ENCODE results near the gene CACHD1. TPM values are rescaled to one million over a fixed set of nuclear protein-coding genes. Genes with fewer than 3 reads are reported as not detected.
A peak's percentile ranks its signal among the peaks of the same experiment; 100 is the strongest.

The CACHD1 gene
- total RNA-seq, 2 experiments from 2014 or later, result 0.06 to 0.07 TPM

DNA sequence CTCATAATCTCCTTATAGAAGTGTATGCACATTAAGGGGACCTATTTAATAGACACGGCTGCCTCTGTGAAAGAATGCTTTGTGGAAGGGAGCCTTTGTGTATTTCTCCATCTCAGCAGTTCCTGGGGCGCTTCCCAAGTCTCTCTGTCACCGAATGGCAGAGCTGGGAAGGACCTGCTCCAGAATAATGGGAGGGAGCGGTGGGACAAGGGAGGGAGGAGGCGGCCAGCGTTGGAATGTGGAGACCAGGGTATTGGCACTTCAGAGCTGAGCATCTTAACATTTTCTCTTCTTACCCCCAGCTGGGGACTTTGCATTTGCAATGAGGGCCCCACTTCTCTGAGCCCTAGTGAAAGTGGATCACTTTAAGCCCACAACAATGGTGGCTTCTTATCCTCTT, 23.9 kb downstream of the CACHD1 start:
- CTCF ChIA-PET, result no interaction called here
- DNase-seq, result no peak
- H3K4me3 Mint-ChIP-seq, result no peak overlapping the region
- peaks cover 36% of the 10 kb centered on the region for H3K27me3 Mint-ChIP-seq
- no peaks in the 10 kb centered on the region for H3K9me3 Mint-ChIP-seq (ENCODE audit: low read depth)
- ATAC-seq, result no peak
- peaks cover 2% of the 10 kb centered on the region for H3K4me1 Mint-ChIP-seq
- no peaks in the 10 kb centered on the region for H3K36me3 Mint-ChIP-seq
- H3K27ac Mint-ChIP-seq, result no peak overlapping the region

DNA sequence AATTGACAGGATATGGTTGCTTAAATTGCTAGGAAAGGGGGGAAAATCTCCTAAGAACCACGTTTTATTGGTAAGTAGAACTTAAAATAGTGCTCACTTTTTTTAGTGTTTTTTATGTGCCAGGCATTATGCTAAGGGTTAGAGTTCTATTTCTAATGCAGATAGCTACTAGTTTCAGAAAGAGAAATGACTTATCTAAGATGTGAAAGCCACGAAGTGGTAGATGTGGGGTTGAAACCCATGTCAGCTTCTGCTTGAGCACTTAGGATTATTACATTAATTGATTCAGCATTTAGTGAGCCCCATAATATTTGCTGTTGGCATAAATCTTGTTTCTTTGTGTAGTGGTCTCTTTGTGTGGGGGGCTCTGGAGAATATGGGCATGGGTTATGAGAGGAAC, 24.7 kb downstream of the CACHD1 start:
- H3K27me3 Mint-ChIP-seq, result peaks cover 33% of the 10 kb centered on the region
- CTCF ChIA-PET, result no interaction called here

DNA sequence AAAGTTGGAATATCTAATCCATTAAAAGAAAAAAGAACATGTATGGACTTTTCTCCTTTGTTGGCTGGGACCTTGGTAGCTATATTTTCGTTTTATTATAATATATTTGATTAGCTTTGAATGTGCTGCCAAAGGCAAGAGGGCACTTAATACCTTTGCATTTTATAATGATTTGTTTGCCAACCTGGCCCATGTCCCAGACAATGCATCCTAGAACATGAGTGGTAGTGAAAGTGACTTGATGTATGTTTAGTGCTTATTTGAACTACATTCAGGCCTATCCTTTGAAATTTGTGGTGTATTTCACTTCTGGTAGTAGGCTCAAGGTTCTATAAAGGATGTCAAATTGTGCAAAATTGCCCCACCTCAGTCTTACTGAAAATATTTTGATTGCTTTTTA, 25.9 kb downstream of the CACHD1 start:
- H3K27me3 Mint-ChIP-seq, result peaks cover 27% of the 10 kb centered on the region
- H3K36me3 Mint-ChIP-seq, result no peaks in the 10 kb centered on the region
- no peak overlapping the region for H3K4me3 Mint-ChIP-seq
- H3K27ac Mint-ChIP-seq, result no peak overlapping the region
- DNase-seq (no peak), ATAC-seq (no peak)
- H3K4me1 Mint-ChIP-seq, result peaks cover 2% of the 10 kb centered on the region
- CTCF ChIA-PET, result interaction anchor here (1.1 kb wide), 1 partner anchor 63 kb away, joined by 3 read pairs; no protein-coding TSS in a partner anchor
- H3K9me3 Mint-ChIP-seq (ENCODE audit: low read depth), result no peaks in the 10 kb centered on the region

More for the DNA sequence above, 24.7 kb downstream of the CACHD1 start:
- Mint-ChIP-seq H3K4me3 (no peak overlapping the region), H3K4me1 (peaks cover 2% of the 10 kb centered on the region), H3K27ac (no peak overlapping the region), H3K36me3 (no peaks in the 10 kb centered on the region), H3K9me3 (ENCODE audit: low read depth) (no peaks in the 10 kb centered on the region)
- no peak for DNase-seq
- no peak for ATAC-seq

DNA sequence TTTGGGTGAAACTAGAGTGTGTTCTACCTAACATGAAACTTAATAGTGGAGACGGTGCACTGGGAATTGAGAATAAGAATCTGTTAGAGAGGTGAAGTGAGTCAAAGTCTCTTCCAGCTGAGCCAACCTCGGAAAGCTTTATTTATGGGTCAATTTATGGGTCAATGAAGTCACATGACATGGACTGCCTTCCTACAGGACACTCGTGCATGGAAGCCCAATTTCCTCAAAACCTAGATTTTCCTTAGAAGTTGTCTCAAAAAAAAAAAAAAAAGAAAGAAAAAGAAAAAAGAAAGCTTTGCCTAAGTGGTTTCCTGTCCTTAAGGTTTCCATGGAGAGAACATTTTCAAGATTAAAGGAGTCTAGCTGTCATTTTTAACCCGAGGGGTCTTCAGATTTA, 26.7 kb downstream of the CACHD1 start:
- Mint-ChIP-seq H3K27ac (no peak overlapping the region), H3K4me3 (no peak overlapping the region), H3K9me3 (ENCODE audit: low read depth) (no peaks in the 10 kb centered on the region), H3K36me3 (no peaks in the 10 kb centered on the region), H3K27me3 (peaks cover 32% of the 10 kb centered on the region), H3K4me1 (peaks cover 2% of the 10 kb centered on the region)
- DNase-seq (no peak), ATAC-seq (no peak)
- CTCF ChIA-PET, result interaction anchor here (1.1 kb wide), 1 partner anchor 62 kb away, joined by 3 read pairs; no protein-coding TSS in a partner anchor

DNA sequence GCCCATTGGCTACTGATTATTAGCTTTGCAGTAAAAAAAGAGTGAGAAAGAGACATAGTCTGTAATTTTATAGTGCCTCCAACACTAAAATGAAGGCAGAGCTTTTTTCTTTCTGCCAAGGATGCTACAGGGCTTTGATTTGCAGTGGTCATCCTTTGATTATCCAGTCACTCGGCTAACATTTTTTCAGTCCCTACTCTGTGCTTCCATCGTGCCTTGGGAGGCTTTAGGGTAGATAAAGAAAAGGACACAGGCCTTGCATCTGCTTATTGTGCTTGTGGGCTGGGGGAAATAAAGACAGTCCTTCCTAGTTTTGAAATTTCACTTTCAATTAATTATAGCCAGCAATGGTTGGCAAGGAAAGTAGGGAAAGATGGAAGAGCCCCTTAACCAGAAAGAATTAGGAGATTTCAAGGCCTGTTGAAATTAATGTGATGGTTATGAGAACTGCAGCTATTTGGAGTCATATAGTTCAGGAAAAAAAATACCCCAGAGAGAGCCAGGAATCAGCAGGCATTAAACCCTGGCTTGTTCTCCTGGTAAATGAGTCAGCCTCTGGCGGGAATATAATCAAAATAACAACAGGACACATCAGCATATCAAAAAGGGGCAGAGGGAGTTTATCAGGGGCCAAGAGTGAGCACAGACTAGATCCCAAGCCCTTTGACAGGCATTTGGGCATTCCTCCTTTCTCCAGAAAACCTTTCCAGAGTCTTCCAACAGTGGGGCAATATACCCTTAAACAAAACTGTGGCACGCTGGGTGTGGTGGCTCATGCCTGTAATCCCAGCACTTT, 27.4 kb downstream of the CACHD1 start:
- CTCF ChIA-PET, result no interaction called here
- no peak for ATAC-seq
- Mint-ChIP-seq H3K4me1 (peaks cover 2% of the 10 kb centered on the region), H3K36me3 (no peaks in the 10 kb centered on the region), H3K9me3 (ENCODE audit: low read depth) (no peaks in the 10 kb centered on the region), H3K27me3 (peaks cover 39% of the 10 kb centered on the region), H3K27ac (no peak overlapping the region), H3K4me3 (no peak overlapping the region)
- DNase-seq, result no peak

DNA sequence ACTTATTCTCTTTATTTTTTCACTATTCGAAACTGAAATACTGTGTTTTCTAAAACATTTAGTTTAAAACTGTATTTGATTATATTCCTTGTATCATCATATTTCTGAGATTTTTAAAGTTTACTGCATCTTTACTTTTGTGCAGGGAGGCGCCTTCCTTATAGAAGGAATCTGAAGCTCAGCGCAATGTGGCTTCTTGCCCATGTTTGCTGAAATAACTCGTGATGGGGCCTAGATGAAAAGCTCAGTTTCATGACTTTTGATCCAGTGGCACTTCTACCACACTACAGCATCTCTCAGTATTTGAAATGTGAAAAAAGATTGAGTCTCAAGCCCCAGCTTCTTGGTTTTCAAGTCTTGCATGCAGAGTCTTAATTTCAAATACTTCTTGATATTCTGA, 28.4 kb downstream of the CACHD1 start:
- Mint-ChIP-seq H3K27ac (no peak overlapping the region), H3K9me3 (ENCODE audit: low read depth) (no peaks in the 10 kb centered on the region), H3K4me3 (no peak overlapping the region), H3K36me3 (no peaks in the 10 kb centered on the region), H3K27me3 (peaks cover 50% of the 10 kb centered on the region), H3K4me1 (peaks cover 2% of the 10 kb centered on the region)
- CTCF ChIA-PET, result no interaction called here
- DNase-seq, result no peak
- no peak for ATAC-seq

DNA sequence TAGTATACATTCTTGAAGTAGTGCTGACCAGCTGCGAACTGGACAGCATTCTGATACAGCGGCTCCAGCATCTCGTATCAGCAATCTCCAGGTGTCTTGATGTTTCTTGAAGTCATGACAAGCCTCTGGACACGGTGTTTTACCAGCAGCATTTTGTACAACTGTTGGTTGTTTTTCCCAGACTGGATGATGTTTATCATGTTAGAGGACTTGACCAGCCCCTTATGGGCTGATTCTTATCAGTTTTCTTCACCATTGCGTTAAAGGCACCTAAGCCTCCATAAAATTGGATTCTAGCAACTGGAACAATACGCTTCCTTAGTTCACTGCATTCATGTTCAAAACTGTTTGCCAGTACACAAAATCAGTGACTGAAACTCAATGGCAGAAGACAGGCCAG, 29.1 kb downstream of the CACHD1 start:
- Mint-ChIP-seq H3K27me3 (peaks cover 55% of the 10 kb centered on the region), H3K36me3 (no peaks in the 10 kb centered on the region), H3K4me3 (no peak overlapping the region), H3K27ac (no peak overlapping the region), H3K9me3 (ENCODE audit: low read depth) (no peaks in the 10 kb centered on the region), H3K4me1 (peaks cover 2% of the 10 kb centered on the region)
- DNase-seq (no peak), ATAC-seq (no peak)
- CTCF ChIA-PET, result no interaction called here

DNA sequence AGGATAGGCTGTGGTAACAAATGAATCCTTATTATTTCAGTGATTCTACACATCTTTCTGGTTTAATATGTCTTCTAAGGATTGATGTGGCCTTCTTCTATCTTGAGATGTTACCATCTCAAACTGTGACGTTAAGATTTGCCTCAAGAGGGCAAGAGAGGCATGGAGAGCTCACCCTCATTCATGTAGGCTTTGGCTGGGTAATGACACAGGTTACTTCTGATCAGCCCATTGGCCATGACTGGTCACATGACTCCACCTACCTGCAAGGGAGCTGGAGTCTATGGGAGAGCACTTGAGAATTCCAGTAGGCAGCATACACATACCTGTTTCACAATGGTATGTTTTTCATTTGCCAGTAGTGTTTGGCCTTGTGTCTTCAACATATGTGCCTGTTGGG, 30.0 kb downstream of the CACHD1 start:
- Mint-ChIP-seq H3K36me3 (no peaks in the 10 kb centered on the region), H3K9me3 (ENCODE audit: low read depth) (no peaks in the 10 kb centered on the region), H3K27me3 (peaks cover 56% of the 10 kb centered on the region), H3K27ac (no peak overlapping the region), H3K4me3 (no peak overlapping the region), H3K4me1 (peaks cover 1% of the 10 kb centered on the region)
- no peak for ATAC-seq
- CTCF ChIA-PET, result no interaction called here
- DNase-seq, result no peak

DNA sequence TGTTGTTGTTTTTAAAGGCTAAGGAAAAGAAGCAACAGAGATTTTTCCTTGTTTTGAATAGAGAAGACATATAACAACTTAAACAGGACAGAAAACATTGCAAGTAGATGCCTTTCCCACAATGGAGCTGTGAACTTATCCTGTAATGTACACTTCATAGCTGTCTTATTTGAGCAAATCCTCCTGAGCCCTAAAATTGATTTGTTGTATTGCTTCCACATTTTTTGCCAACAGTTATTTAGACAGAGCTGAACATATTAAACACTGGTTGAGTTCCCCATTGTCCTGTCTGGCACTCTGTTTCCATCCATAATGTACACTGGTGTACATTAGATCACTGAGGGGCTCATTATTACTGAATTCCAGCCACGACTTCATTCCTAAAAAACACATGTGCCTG, 32.2 kb downstream of the CACHD1 start:
- Mint-ChIP-seq H3K27ac (no peak overlapping the region), H3K4me3 (no peak overlapping the region), H3K27me3 (peaks cover 59% of the 10 kb centered on the region), H3K4me1 (peaks cover 4% of the 10 kb centered on the region), H3K9me3 (ENCODE audit: low read depth) (no peaks in the 10 kb centered on the region), H3K36me3 (no peaks in the 10 kb centered on the region)
- DNase-seq (no peak), ATAC-seq (no peak)
- CTCF ChIA-PET, result no interaction called here

DNA sequence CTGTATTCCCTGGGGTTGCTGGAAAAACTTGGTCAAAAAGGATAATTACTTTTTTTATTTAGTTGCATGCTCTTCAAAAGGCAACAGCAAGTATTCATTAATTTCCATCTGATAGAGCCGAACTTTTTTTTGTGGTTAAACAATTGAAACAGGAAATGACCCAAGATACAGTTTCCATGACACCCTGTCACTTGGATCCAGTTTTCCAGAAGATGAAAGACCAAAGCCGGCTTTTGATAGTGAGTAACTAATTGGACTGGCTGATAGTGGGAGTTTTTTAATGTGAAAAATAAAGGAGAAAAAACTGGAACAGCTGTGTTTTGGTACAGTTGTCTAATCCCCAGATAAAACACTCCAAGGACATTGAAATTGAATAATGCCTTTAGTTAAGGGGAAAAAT, 33.0 kb downstream of the CACHD1 start:
- ATAC-seq (no peak), DNase-seq (no peak)
- Mint-ChIP-seq H3K36me3 (no peaks in the 10 kb centered on the region), H3K4me1 (peaks cover 4% of the 10 kb centered on the region), H3K4me3 (no peak overlapping the region), H3K27ac (no peak overlapping the region), H3K27me3 (peaks cover 62% of the 10 kb centered on the region), H3K9me3 (ENCODE audit: low read depth) (no peaks in the 10 kb centered on the region)
- CTCF ChIA-PET, result no interaction called here

DNA sequence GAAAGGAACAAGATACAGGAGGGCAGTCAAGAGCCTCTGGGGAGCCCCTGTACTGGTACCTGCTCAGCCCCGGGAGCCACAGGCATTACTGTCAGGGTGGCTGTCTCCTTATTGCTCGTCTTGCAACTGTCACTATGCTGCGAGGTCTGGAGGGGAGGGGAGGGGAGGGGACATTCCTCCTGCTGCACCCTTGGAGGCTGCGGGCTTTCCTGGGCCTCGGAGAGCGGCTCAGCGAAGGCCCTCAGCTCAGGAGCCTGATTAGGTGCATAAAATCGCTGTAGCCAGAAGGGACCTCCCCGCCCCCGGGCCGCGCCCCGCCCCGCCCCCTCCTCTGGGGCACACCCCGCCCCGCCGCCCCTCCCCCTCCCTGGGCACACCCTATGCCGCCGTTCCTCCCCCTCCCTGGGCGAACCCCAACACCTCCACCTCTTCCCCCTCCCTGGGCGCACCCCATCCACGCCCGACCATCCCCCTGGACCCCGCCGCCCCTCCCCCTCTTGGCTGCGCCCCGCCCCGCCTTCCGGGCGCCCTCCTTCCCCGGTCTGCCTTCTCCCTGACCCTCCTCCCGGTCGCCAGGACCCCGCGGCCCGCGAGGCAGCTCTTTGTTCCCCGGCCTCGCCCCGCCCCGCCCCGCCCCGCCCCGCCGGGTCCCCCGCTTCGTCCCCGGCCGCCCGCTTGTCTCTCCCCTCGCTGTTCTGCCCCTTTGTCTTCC, 35.5 kb downstream of the CACHD1 start:
- Mint-ChIP-seq H3K27ac (peak overlapping the region; percentile 56), H3K9me3 (ENCODE audit: low read depth) (no peaks in the 10 kb centered on the region), H3K36me3 (no peaks in the 10 kb centered on the region), H3K4me1 (peaks cover 4% of the 10 kb centered on the region), H3K27me3 (peaks cover 72% of the 10 kb centered on the region), H3K4me3 (peak overlapping the region; percentile 67)
- CTCF ChIA-PET, result no interaction called here
- peak; percentile 60 for DNase-seq
- ATAC-seq, result peak; percentile 76

DNA sequence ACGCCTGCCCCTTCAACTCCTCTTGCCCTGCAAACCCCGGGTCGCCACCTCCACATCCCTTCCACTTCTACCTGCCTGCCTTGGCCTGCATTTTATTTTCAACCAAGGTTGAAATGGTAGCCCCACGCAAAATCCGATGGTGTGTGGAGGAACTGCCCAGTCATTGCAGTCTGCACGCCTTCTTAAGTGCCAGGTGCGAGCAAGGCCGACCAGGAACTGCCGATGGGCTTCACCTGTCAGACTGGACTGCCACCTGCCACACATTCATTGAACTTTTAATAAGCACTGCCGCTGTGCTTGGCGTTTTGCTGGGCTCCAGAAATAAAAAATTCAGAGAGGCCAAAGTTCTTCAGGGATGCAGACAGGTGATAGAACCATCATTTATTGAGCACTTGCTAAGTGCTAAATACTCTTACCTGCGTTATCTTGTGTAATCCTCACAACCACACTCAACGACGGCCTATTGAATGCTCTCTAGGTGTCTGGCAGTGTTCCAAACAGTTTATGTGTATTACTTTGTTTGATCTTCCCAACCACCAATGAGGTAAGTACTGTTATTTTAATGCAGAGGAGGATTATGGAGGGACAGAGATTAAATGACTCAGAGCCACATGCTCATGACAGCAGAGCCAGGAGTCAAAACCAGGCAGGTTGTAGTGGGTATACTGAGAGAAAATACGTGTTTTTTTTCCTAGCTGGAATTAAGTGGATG, 36.2 kb downstream of the CACHD1 start:
- CTCF ChIA-PET, result no interaction called here
- ATAC-seq, result no peak
- Mint-ChIP-seq H3K27ac (peak overlapping the region; percentile 56), H3K9me3 (ENCODE audit: low read depth) (no peaks in the 10 kb centered on the region), H3K4me3 (peak overlapping the region; percentile 67), H3K4me1 (peaks cover 4% of the 10 kb centered on the region), H3K27me3 (peaks cover 77% of the 10 kb centered on the region), H3K36me3 (no peaks in the 10 kb centered on the region)
- DNase-seq, result peak; percentile 41

DNA sequence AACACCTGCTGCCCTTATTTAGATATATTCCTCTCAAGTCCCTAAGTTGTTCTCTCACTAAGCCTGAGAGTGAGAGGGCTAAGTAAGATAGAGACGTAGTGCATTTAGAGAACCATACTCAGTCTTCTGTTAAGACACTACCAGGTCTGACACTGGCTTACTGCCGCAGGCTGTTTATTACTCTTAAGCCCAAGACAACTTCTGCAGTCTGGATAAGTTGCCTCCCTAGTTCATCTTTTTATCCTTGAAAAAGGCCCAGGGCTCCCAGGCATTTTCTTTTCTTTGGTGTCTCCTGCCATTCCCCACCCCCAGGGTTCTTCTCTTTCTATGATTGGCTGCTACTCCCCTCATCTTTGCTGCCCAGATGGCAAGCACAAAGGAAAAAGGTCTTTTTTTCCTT, 38.7 kb downstream of the CACHD1 start:
- H3K27me3 Mint-ChIP-seq, result peaks cover 56% of the 10 kb centered on the region
- H3K4me1 Mint-ChIP-seq, result peaks cover 4% of the 10 kb centered on the region
- no peak overlapping the region for H3K4me3 Mint-ChIP-seq
- CTCF ChIA-PET, result no interaction called here
- no peak overlapping the region for H3K27ac Mint-ChIP-seq
- DNase-seq, result no peak
- no peaks in the 10 kb centered on the region for H3K36me3 Mint-ChIP-seq
- ATAC-seq, result no peak
- H3K9me3 Mint-ChIP-seq (ENCODE audit: low read depth), result no peaks in the 10 kb centered on the region

DNA sequence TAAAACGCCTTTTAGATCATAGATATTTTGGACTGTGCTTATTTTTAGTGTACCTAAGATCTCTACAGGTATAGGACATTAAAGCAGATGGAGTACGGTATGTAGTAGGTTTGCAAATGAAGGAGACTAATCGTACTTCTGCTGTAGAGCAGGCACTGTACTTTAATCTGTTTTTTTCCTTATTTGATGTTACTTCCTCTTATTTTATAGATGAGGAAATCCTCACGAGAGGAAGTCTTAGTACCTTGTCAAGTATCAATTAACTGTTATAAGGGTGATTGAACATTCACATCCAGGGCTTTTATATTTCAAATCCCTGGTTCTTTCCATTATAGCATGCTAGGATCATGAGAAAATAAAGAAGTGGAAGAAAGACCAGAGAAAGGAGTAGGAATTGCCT, 41.1 kb downstream of the CACHD1 start:
- DNase-seq, result no peak
- Mint-ChIP-seq H3K4me3 (no peak overlapping the region), H3K27me3 (peaks cover 42% of the 10 kb centered on the region), H3K9me3 (ENCODE audit: low read depth) (no peaks in the 10 kb centered on the region), H3K36me3 (no peaks in the 10 kb centered on the region), H3K4me1 (peaks cover 1% of the 10 kb centered on the region), H3K27ac (no peak overlapping the region)
- ATAC-seq, result no peak
- CTCF ChIA-PET, result no interaction called here

All from activated CD8-positive, alpha-beta memory T cell treated with anti-CD3 and anti-CD28 coated beads, Interleukin-2, amount 10 ng/mL, durations not matched to agents 7 days and 5 days (primary cell).